NAMALWA (cell line): ENCODE results near the gene PLPP7.
"Not testable (repeated sequence)": the region's sequence is repeated elsewhere in the genome, so short reads cannot be mapped to it uniquely, and the experiment has no call there.

Experiments used
- DNase-seq: peaks from one replicate; pipeline ENCODE4 v3.0.0-alpha.2; 2015; ENCODE audit warnings: low spot score

Gene PLPP7

GRCh38 chr9:131330814-131331600, 41.5 kb downstream of the PLPP7 start:
- no peak for DNase-seq

- DNase-seq, result not testable (repeated sequence)
Measured at GRCh38 chr9:131331996-131332395, 42.5 kb downstream of the PLPP7 start.

- DNase-seq, result no peak
Measured at GRCh38 chr9:131333771-131334628, 44.5 kb downstream of the PLPP7 start.

- DNase-seq, result no peak
Measured at GRCh38 chr9:131334629-131335367, 45.3 kb downstream of the PLPP7 start.

- DNase-seq, result no peak
Measured at GRCh38 chr9:131335368-131335755, 45.8 kb downstream of the PLPP7 start.

GRCh38 chr9:131337131-131337848, 47.8 kb downstream of the PLPP7 start:
- DNase-seq, result no peak

GRCh38 chr9:131339212-131339611, 49.7 kb downstream of the PLPP7 start:
- not testable (repeated sequence) for DNase-seq

GRCh38 chr9:131344931-131345535, 55.5 kb downstream of the PLPP7 start:
- not testable (repeated sequence) for DNase-seq

- no peak for DNase-seq
Measured at GRCh38 chr9:131346559-131346958, 57.0 kb downstream of the PLPP7 start.

- no peak for DNase-seq
Measured at GRCh38 chr9:131347376-131348020, 58.0 kb downstream of the PLPP7 start.

GRCh38 chr9:131348631-131349521, 59.4 kb downstream of the PLPP7 start:
- DNase-seq, result no peak

- no peak for DNase-seq
Measured at GRCh38 chr9:131349522-131349880, 60.0 kb downstream of the PLPP7 start.

GRCh38 chr9:131349881-131350563, 60.5 kb downstream of the PLPP7 start:
- peak; percentile 88 for DNase-seq

GRCh38 chr9:131356479-131356878, 67.0 kb downstream of the PLPP7 start:
- not testable (repeated sequence) for DNase-seq

GRCh38 chr9:131358556-131358955, 69.0 kb downstream of the PLPP7 start:
- no peak for DNase-seq
